ENCODE data around the gene RNF182. TPM values are rescaled to one million over a fixed set of nuclear protein-coding genes. Genes with fewer than 3 reads are reported as not detected.

The RNF182 gene
- total RNA-seq, 1 experiment from 2014 or later: 3.7 TPM

DNA sequence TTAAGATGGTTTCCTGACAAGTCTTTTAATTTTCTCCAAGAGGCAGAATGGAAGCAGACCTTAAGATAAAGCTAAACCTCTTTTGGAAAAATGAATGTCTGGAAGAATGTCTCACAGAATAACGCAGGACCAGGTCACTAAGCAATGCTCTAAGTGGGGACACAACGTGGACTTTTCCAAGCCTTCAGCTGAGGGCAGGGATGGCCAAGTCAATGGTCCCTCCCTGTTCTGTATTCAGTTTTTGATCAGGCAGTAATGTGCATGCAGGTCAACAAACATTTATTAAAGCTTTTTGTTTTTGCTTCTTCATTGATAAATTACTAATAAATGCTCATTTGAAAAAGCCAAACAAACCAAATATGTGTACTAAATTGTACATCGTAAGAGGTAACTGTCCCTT is 2.0 kb upstream of the RNF182 start:
- WGBS (ENCODE audit: extremely low coverage, insufficient read length, low lambda C conversion rate): no CpG with 5 or more reads among the region's 3 CpGs
- Histone ChIP-seq H4K91ac (ENCODE audit: insufficient read length, low read depth, low read length) (no peak overlapping the region), H3K18ac (ENCODE audit: insufficient read length, low read depth, low read length) (no peak overlapping the region), H3K79me1 (ENCODE audit: insufficient read depth, low read depth, low read length, poor library complexity, severe bottlenecking) (no peaks in the 10 kb centered on the region), H2BK12ac (ENCODE audit: insufficient read length, low read depth, low read length) (no peak overlapping the region), H3K9ac (ENCODE audit: extremely low read depth, insufficient read length, low read length) (no peak overlapping the region), H3K4ac (ENCODE audit: low read depth, low read length) (no peak overlapping the region), H2BK120ac (ENCODE audit: low read depth, low read length, poor library complexity, severe bottlenecking) (no peak overlapping the region), H3K27me3 (ENCODE audit: insufficient read depth, low read length) (peaks cover 4% of the 10 kb centered on the region; the same call in 1 of the 2 replicates), H3K9me3 (ENCODE audit: control insufficient read depth, low read depth, low read length) (no peaks in the 10 kb centered on the region), H3K79me2 (ENCODE audit: insufficient read depth, low read length) (no peaks in the 10 kb centered on the region), H3T11ph (ENCODE audit: low read length) (no peak overlapping the region), H3K56ac (ENCODE audit: insufficient read length, low read depth, low read length) (no peak overlapping the region), H4K5ac (ENCODE audit: insufficient read length, low read depth, low read length) (no peak overlapping the region), H3K23me2 (ENCODE audit: insufficient read length, low read depth, low read length, poor library complexity, severe bottlenecking) (peaks cover 13% of the 10 kb centered on the region), H2BK5ac (ENCODE audit: insufficient read length, low read length) (no peak overlapping the region), H3K4me1 (ENCODE audit: insufficient read depth, low read length) (no peaks in the 10 kb centered on the region; the same call in 1 of the 2 replicates), H3K27ac (ENCODE audit: insufficient read length, low read depth, low read length) (no peak overlapping the region), H3K23ac (ENCODE audit: insufficient read length, low read depth, low read length) (no peak overlapping the region), H4K20me1 (ENCODE audit: control insufficient read depth, insufficient read depth, insufficient read length) (no peaks in the 10 kb centered on the region), H2AFZ (ENCODE audit: low read length) (no peak overlapping the region), H3K4me2 (ENCODE audit: insufficient read depth, insufficient read length, low read length) (no peak overlapping the region), H4K8ac (replicated peaks; ENCODE audit: insufficient read length, low read depth, low read length) (no peak overlapping the region), H2BK15ac (ENCODE audit: low read depth, low read length) (no peak overlapping the region), H3K14ac (ENCODE audit: insufficient read depth, low read length) (no peak overlapping the region), H2BK20ac (ENCODE audit: low read depth, low read length, poor library complexity, severe bottlenecking) (no peak overlapping the region), H2AK5ac (ENCODE audit: insufficient read length, low read length) (no peak overlapping the region)
- no peak for TF ChIP-seq CTCF (conservative IDR thresholded peaks at IDR 0.05)
- no peaks in the 10 kb centered on the region for H3K9me3 Mint-ChIP-seq
- H3K4me3 Mint-ChIP-seq: no peak overlapping the region
- DNase-seq: no peak
- peaks cover 22 to 24% of the 10 kb centered on the region in 2 experiments for H3K4me1 Mint-ChIP-seq
- H3K27ac Mint-ChIP-seq: no peak overlapping the region
- peaks cover 46% of the 10 kb centered on the region for H3K27me3 Mint-ChIP-seq (ENCODE audit: low read depth)
- no peaks in the 10 kb centered on the region for H3K36me3 Mint-ChIP-seq (ENCODE audit: insufficient read depth in 1 of 3, low read depth in 3 of 3)
